Measurements from ENCODE around the gene ZNF816.
"Not testable (repeated sequence)": the region's sequence is repeated elsewhere in the genome, so short reads cannot be mapped to it uniquely, and the experiment has no call there.

Gene ZNF816

DNA sequence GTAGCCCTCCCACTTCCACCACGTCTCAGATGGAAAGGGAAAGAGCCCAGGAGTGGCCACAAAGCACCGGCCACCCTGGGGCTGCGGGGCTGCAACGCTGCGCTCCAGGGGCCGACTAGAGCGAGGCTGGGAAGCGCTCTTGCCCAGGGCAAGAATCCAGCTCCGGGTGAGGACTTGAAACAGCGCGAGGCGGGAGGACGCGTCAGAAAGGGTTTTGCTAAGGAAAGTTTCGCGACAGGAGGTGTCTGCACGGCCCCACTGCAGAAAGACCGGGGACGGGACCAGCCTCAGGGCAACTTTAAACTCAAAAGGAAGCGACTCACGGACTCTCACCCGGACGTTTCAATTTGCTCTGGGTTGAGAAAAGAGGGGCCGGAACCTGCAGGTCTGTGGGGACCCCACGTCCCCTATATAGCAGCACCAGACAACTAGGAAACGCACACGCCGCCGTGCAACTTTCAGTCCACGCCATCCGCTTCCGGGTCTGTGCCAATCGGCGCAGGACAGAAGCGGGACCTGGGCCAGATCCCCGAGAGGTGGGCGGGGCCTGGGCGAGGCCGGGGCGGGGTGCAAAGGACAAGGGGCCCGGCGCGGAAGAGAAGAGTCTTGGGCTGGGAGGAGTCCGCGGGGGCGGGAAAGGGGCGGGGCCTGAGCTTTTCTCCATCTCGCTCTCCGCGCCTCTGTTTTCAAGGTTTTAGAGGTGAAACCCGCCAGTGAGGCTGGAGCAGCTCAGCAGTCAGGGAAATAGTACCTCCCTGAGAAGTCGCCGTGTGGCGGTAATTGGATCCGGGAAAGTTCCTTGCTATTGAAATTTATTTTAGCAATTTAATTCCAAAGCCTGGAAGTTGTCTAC is at the start of gene ZNF816:
Gene ZNF816 (minus strand): TSS at position 488 of the 853 bp plus-strand sequence. CDS start 6,792 bp downstream, outside the sequence.
- peak; percentile 98 for DNase-seq

DNA sequence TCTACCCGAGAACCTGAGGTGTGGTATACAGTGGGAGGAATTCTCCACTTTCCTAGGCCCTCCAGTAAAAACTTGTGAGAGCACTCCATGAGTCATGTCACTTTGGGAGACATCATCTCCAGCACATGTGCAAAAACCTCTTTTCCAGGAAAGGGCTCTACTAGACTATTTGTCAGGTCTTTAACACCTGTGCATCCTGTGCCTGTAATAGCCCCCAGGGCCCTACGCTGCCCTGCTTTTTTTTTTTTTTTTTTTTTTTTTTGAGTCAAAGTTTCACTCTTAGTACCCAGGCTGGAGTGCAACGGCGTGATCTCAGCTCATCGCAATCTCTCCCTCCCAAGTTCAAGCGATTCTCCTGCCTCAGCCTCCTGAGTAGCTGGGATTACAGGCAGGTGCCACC is 49.3 kb upstream of the ZNF816 start:
- DNase-seq = no peak

DNA sequence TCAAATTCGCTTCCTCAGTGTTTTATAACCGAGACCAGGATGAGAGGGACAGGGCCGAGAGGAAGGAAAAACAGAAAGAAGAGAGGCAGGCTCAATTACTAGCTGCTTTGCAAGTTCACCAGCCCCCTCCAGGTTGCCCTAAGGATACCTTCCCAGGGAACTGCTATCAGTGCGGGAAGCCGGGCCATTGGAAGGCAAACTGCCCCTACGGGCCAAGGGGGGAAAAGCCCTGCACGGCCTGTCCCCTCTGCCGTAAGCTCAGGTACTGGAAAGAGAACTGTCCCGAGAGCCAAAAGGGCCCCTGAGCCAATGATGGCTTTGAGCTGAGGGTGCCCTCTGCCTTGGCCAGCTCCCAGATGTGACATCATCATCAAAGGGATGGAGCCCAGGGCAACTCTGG is 47.8 kb upstream of the ZNF816 start:
- DNase-seq = no peak

DNA sequence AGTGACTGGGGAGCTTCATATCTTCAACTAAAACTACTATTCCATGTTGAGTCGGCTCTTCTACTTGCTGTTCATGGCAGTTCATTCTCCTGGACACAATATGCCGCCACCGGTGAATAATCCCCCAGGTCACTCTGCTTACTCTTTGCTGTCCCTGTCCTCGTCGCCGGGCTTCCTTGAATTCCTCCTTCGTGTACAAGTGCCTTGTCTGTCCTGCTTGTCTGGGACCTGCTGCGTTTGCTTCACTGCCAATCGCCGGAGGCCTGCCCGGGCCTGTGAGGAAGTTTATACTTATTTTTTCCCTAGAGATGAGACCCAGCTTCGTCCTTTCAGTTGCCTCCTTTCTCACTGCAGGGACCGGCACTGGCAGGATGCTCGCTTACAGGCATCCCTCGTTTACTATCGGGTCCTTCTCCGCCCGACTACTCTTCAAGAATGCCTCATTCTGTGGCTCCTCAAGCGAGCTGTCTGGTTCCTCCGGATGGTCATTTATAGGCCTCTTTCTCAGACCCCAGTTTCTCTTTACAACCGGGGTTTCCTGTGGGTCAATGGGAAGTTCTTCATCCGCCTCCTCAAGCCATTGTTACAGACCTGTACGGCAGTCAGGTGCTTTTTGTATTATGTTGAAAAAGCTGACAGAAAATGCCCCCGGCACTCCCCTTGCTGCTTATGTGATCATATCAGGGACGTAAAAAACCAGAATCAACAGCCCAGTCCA is 45.5 kb upstream of the ZNF816 start:
- no peak for DNase-seq

DNA sequence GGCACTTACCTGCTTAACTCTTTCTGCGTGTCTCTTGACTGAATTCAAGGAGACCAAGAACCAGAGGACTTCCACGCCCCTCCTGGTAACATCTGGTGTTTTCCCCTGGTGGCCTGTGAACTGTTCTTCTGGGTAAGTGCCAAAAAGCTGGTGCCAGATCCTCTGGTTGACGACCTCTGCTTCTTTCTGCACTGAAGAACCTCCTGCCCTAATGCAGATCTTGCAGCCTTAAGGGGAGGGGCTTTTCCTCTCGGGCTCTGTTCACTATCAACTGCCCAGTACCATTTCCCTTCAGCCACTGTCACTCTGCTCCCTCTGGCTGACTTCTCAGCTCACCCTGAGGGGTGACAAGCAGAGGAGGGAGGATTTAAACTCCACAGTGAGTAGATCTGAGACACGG is 44.9 kb upstream of the ZNF816 start:
- DNase-seq = no peak

DNA sequence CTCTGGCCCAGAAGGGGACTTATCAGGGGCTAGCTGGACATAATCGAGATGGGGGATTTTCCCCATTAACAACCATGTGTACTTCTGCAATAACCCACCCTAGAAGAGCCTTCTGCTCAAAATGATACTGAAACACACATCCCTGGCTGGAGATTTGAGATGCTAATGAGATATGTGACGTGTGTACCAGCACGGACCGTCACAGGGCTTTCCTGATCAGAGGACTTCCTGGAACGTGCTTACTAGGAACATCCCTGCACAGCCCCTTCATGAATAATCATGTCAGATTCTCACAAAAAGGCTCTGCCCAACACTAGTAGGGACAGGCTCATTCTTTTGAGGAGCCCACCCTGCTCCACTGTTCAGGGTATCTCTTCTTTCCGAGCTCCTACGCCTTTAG is 44.5 kb upstream of the ZNF816 start:
- DNase-seq = no peak

DNA sequence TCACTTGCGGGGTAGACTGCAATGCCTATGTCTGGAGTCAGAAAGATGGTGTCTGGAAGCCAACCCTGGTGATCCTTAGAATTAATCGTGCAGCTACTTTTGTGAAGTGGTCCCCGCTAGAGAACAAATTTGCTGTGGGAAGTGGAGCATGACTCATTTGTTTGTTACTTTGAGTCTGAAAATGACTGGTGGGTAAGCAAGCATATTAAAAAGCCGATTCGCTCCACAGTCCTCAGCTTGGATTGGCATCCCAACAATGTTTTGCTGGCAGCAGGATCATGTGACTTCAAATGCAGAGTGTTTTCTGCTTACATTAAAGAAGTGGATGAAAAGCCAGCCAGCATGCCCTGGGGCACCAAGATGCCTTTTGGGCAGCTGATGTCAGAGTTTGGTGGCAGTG is 41.6 kb upstream of the ZNF816 start:
- no peak for DNase-seq

DNA sequence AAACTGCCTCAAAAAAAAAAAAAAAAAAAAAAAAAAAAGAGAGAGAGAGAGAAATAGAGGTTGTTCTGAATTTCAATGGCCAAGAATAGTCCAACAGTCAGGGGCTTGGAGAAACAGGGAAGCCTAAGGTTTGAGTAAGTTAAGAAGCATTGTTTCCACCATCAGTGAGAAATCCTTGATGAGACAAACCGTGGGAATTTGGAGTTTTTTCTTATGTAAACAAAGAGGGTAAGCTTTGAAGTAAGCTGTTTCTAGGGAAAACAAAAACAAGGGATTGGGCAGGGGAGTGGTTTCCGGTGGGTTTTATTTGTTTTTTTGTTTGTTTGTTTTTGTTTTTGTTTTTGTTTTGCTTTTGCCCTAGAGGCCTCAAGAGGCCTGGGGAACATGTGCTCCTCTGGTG is 39.8 kb upstream of the ZNF816 start:
- DNase-seq = no peak

DNA sequence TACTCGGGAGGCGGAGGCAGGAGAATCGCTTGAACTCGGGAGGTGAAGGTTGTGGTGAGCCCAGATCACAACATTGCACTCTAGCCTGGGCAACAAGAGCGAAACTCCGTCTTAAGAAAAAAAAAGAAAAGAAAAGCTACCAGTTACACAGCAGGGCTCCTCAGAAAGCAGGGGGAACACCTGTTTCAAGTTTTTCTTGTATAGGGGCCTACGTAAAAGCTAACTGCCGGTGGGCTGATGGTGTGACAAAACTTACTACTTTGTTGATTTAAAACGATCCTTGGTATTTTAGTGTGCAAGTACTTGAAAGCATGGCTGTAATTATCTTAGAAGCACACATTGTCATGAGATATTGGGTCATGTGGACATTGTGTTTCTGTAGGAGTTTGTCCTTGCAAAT is 35.3 kb upstream of the ZNF816 start:
- no peak for DNase-seq

DNA sequence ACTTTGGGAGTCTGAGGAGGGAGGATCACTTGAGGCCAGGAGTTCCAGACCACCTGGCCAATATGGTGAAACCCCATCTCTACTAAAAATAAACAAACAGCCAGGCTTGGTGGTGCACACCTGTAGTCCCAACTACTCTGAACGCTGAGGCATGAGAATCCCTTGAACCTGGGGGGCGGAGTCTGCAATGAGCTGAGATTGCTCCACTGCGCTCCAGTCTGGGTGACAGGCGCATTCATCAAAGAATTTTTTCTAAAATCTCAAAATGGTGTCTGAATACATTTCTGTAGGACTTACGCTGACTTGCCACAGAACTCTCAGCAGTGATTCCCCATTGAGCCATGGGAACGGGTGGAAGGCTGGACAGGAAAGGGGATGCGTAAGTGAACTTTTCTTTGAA is 33.0 kb upstream of the ZNF816 start:
- no peak for DNase-seq

DNA sequence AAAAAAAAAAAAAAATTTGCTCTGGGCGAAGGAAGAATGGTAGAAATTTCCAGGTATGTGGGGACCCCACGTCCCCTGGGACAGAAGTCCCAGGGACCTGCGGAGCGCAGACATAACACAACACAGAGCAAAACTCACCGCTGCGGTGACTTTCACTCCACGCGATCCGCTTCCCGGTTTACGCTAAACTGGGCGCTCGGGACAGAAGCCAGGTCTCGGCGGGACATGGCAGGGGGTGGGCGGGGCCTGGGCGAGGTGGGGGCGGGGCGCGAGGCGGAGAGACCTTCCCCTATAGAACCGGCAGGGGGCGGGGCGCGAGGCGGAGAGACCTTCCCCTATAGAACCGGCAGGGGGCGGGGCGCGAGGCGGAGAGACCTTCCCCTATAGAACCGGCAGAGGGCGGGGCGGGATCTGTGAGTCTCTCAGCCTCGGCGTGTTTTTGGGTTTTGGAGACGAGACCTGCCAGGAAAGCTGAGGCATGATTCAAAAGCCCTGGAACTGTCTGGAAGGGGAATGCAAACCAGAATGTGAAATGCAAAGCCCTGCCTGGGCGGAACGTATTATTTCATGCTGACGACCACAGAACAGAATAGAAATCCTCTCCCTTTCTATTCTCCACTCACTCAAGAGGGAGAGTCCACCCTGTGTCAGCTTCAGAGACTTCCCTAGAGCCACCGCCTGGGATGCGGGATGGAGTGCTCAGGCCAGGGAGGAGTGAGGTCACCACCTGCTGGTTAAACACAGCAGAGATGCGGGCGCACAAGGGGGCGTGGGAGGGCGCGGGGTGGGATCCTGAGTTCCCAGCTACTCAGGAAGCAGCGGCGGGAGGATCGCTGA is 30.9 kb upstream of the ZNF816 start:
- DNase-seq = peak; percentile 72

DNA sequence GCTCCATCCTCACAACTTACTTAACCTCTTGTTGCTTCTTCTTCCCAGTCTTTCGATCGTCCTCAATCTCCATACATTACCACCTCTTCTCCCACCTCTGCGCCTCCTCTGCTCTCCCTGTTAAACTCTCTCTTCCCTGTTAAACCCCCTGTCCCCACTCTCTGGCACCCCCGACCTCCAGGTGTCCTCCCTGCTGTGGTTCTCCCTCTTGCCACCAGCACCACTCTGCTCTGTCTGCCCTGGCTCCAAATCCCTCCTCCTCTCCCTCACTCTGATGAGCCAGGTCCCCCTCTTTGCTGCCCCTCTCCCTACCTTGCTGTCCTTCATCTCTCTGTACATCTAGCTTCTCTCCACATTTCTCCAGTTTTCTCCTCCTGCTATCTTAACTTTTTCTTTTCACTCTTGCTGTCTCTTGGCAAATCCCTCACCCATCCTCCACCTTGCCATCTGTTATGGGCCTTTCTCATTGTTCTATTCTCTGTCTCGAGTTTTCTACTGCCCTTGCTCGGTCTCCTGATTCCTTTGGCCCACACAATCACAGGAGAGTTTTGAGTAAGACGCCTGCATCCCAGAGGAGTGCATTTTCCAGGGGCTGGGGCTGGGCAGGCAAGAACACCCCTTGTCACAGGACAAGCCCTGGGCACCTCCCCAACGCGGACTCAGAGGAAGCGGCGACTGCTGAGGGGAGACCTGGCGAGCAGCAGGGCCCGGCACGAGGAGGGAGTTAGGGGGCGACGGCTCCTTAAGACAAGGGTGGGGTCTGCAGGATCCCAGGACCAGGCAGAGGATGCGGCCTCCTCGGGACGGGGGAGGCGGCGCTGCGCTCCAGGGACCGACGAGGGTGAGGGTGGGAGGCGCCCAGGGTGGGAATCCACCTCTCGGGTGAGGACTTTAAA is 29.7 kb upstream of the ZNF816 start:
- DNase-seq = no peak

DNA sequence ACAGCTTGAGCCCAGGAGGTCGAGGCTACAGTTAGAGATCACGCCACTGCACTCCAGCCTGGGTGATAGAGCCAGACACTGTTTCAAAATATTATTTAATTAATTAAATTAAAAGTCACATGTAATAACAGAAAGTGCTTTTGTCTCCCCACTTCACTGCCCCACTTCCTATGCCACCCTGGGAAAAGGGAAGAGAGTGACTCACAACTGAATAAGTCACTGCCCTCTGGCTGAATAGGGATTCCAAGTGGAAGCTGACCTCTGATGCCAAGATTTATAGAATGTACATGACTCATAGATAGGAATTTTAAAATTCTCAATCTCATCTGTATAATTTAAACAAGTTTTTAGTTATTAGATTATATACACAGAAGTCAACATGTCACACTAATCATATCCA is 28.8 kb upstream of the ZNF816 start:
- peak; percentile 43 for DNase-seq

DNA sequence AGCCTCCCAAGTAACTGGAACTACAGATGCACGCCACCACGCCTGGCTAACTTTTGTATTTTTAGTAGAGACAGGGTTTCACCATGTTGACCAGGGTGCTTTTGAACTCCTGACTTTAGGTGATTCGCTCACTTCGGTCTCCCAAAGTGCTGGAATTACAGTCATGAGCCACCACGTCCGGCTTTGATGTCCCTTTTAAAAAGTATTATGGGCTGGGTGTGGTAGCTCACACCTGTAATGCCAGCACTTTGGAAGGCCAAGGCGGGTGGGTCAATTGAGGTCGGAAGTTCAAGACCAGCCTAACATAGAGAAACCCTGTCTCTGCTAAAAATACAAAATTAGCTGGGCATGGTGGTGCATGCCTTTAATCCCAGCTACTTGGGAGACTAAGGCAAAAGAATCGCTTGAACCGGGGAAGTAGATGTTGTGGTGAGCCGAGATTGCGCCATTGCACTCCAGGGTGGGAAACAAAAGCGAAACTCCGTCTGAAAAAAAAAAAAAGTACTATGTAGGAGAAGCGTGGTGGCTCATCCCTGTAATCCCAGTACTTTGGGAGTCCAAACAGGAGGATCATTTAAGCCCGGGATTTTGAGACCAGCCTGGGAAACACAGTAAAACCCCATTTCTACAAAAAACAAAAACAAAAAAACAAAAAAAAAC is 28.2 kb upstream of the ZNF816 start:
- peak; percentile 67 for DNase-seq

DNA sequence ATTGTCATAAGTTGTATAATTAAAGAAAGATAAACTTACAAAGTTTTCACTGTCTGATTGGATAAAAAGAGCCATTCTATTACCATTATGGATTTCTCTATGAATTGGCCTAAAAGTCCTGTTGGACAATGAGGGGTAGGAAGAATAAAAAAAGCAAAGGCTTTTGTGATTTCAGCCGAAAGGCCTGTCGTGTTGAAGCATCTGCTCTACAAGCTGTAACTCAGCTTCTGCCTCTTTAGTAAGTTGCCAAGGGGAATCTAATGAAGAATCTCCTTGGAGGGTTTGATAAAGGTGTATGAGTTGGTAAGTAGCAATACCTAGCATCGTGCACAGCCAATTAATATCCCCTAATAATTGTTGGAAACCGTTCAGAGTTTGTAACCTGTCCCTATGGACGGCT is 25.8 kb upstream of the ZNF816 start:
- no peak for DNase-seq

DNA sequence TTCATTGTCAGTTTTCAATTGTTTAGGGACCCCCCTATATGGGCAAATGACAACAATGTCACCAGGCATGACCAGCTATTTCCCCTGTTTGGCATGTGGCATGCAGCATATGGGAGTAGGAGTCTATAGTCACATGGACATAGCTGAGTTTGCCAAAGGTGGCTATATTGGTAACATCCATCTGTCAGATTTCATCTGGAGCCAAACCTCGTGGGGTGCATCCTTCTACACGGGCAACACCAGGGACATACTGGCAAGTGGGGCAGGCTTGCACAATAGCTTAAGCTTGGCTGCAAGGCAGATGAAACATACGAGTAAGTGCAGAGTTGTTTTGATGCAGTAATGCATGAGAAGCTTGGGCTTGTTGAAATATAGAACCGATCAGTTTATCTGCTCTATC is 24.5 kb upstream of the ZNF816 start:
- DNase-seq = no peak

DNA sequence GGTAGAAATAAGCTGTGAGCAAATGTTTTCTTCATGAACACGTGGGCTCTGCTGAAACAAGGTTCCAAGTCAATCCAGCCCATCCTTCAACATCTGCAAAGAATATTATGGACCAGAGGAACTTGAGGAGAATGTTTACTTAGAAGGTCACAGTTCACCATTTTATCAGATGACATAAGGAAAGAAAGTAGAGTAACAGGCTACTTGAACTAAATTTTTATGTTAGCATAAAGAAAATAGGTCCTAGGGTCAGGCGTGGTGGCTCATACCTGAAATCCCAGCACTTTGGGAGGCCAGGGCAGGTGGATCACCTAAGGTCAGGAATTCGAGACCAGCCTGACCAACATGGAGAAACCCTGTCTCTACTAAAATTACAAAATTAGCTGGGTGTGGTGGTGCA is 20.5 kb upstream of the ZNF816 start:
- DNase-seq = not testable (repeated sequence)

DNA sequence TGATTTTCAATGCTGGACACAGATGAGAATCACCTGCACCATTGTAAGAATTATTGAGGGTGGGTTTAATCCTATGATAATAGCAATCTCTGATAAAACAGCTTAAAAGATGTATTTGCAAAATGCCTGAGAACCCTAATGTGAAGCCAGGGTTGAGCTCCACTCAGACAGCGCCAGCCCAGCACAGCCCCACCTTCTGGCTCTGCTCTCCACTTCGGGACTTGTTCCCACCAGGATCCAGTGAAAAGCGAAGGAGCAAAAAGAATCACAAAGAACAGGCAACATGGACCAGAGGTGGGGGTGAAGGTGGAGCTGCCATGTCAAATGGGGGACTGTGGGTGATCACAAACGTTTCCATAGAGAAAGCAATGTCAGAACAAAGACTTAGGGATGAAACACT is 18.6 kb upstream of the ZNF816 start:
- DNase-seq = no peak

DNA sequence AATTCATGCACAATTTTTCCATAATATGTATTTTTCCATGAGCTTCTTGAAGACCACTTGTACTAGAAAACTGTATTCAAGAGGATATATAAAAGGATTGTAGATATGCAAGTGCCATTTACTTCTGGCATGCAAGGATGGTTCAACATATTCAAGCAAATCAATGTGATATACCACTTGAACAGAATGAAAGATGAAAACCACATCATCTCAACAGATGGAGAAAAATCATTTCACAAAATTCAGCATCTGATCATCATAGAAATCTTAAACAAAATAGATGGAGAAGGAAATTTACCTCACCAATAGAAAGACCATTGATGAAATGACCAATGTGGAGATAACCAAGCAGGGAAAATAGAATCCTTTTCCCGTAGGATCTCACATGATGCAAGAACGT is 5.1 kb upstream of the ZNF816 start:
- DNase-seq = no peak

DNA sequence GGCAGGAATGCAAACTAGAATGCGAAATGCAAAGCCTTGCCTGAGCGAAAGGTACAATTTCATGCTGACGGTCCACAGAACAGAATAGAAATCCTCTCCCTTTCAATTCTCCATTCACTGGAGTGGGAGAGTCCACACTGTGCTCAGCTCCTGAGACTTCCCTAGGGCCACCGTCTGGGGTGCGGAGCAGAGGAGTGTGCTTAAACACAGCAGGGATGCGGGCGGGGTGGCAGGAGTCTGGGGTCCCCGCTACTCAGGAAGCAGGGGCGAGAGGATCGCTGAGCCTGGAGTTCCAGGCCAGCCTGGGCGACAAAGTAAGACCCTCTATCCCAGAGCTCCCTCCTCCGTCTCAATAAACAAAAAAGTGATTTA is 552 bp upstream of the ZNF816 start:
- peak; percentile 11 for DNase-seq

DNA sequence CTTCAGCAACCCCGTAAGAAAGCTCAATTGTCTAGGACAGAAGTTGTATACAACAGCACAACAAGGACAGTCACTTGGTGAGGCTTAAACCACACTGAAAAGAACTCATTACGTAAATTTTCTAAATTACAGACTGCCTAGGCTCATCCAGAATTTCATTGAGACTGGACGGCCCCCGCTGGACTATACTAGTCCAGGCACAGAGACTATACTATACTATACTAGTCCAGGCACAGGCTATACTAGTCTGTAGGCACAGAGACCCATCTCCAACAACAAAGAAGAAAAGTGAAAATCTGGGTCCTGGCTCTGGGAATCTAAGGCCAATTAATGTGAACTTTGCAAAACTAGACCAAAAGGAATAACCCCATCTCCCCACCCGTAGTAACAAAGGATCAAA is 700 bp downstream of the ZNF816 start:
- DNase-seq = no peak
